IMR-90 (cell line): ENCODE data around the gene RANGRF. TPM values are rescaled to one million over a fixed set of nuclear protein-coding genes. Genes with fewer than 3 reads are reported as not detected.

Source experiments
- ATAC-seq: fragments of 200-7000 bp; cut with Tn5 transposase; 2 replicates; pipeline ENCODE4 v1.9.1; 2020; ENCODE audit warnings: low read depth, mild to moderate bottlenecking, moderate library complexity
- BruUV-seq: library from RNA; stranded (reverse); fragments of 400-500 nt; replicated peaks from 2 replicates; lab custom pipeline; 2021; lab: Mats Ljungman, UMichigan
- CTCF ChIA-PET: fragments of 300-600 bp; formaldehyde crosslinking; extraction: SDS; loops from one replicate; lab custom pipeline; 2021; ENCODE audit warnings: antibody characterized with exemption; lab: Yijun Ruan, JAX
- POLR2A ChIA-PET: fragments of 300-600 bp; sonication (Branson Sonifier 250); formaldehyde crosslinking; loops from one replicate; lab custom pipeline; 2022; ENCODE audit warnings: antibody characterized with exemption; ENCODE audit not compliant: unreplicated experiment; lab: Charles Lee
- DNase-seq: peaks from one replicate; pipeline ENCODE4 v3.0.0; 2013
- H2AFZ ChIP-seq: replicated peaks from 2 replicates; pipeline ENCODE3; 2013; ENCODE audit warnings: low read length, mild to moderate bottlenecking; ENCODE audit not compliant: poor library complexity
- H2AK5ac ChIP-seq: 2 replicates; pipeline ENCODE4 v1.6.1; 2013; ENCODE audit warnings: low read depth, low read length, inconsistent platforms
- H2AK9ac ChIP-seq: replicated peaks from 2 replicates; pipeline ENCODE3; 2013; ENCODE audit warnings: mild to moderate bottlenecking, low read depth, low read length, moderate library complexity; ENCODE audit not compliant: poor library complexity
- H2BK120ac ChIP-seq: 2 replicates; pipeline ENCODE4 v1.6.1; 2013; ENCODE audit warnings: low read depth, low read length, inconsistent platforms
- H2BK15ac ChIP-seq: 3 replicates; pipeline ENCODE4 v1.6.1; 2013; ENCODE audit warnings: low read depth, low read length, inconsistent platforms
- H2BK20ac ChIP-seq: 2 replicates; pipeline ENCODE4 v1.6.1; 2013; ENCODE audit warnings: low read depth, mild to moderate bottlenecking, inconsistent platforms, low read length, moderate library complexity
- H2BK5ac ChIP-seq: 2 replicates; pipeline ENCODE4 v1.6.1; 2013; ENCODE audit warnings: mild to moderate bottlenecking, low read depth, low read length, inconsistent platforms; ENCODE audit not compliant: poor library complexity, severe bottlenecking
- H3K14ac ChIP-seq: replicated peaks from 2 replicates; pipeline ENCODE4 v1.6.1; 2013; ENCODE audit warnings: low read depth, low read length, inconsistent platforms
- H3K18ac ChIP-seq: 2 replicates; pipeline ENCODE4 v1.6.1; 2013; ENCODE audit warnings: low read depth, low read length, control low read depth
- H3K23ac ChIP-seq: 2 replicates; pipeline ENCODE4 v1.6.1; 2013; ENCODE audit warnings: low read depth, low read length, inconsistent platforms
- H3K27ac ChIP-seq: 2 replicates; pipeline ENCODE4 v1.5.1; 2013; ENCODE audit warnings: mild to moderate bottlenecking, control low read depth, low read length; ENCODE audit not compliant: insufficient read depth
- H3K27me3 ChIP-seq: 2 replicates; pipeline ENCODE4 v1.6.1; 2013; ENCODE audit warnings: low read length; ENCODE audit not compliant: control insufficient read depth, insufficient read depth
- H3K36me3 ChIP-seq: 2 replicates; pipeline ENCODE4 v1.6.1; 2013; ENCODE audit warnings: low read length, mixed read lengths; ENCODE audit not compliant: control insufficient read depth, insufficient read depth
- H3K4ac ChIP-seq: 2 replicates; pipeline ENCODE4 v1.6.1; 2013; ENCODE audit warnings: low read depth, low read length, inconsistent platforms
- H3K4me1 ChIP-seq: 2 replicates; pipeline ENCODE4 v1.6.1; 2013; ENCODE audit warnings: low read length, mixed read lengths; ENCODE audit not compliant: control insufficient read depth, insufficient read depth
- H3K4me2 ChIP-seq: 2 replicates; pipeline ENCODE4 v1.6.1; 2013; ENCODE audit warnings: low read depth, mild to moderate bottlenecking, control low read depth, low read length, moderate library complexity
- H3K4me3 ChIP-seq: 2 replicates; pipeline ENCODE4 v1.5.1; 2013; ENCODE audit warnings: low read depth, mild to moderate bottlenecking, control low read depth, low read length, moderate library complexity; ENCODE audit not compliant: insufficient read depth
- H3K56ac ChIP-seq: 2 replicates; pipeline ENCODE4 v1.6.1; 2013; ENCODE audit warnings: low read length, inconsistent platforms; ENCODE audit not compliant: insufficient read depth; ENCODE audit errors: extremely low read depth
- H3K79me1 ChIP-seq, 2 experiments: 2 replicates each; pipeline ENCODE4 v1.6.1; 2013; ENCODE audit warnings: low read length in 2 of 2, inconsistent platforms in 1 of 2, low read depth in 1 of 2
- H3K9ac ChIP-seq: 2 replicates; pipeline ENCODE4 v1.6.1; 2013; ENCODE audit warnings: low read depth, low read length, control low read depth
- H3K9me1 ChIP-seq: 2 replicates; pipeline ENCODE4 v1.6.1; 2013; ENCODE audit warnings: low read length, inconsistent platforms; ENCODE audit not compliant: insufficient read depth
- H3K9me3 ChIP-seq: 2 replicates; pipeline ENCODE4 v1.6.1; 2013; ENCODE audit warnings: low read length; ENCODE audit not compliant: control insufficient read depth, insufficient read depth
- H4K20me1 ChIP-seq: 2 replicates; pipeline ENCODE4 v1.6.1; 2013; ENCODE audit warnings: low read length, inconsistent platforms; ENCODE audit not compliant: insufficient read depth
- H4K5ac ChIP-seq: 2 replicates; pipeline ENCODE4 v1.6.1; 2013; ENCODE audit warnings: mild to moderate bottlenecking, low read depth, low read length, control low read depth
- H4K8ac ChIP-seq, 2 experiments: 2 replicates each; pipeline ENCODE4 v1.6.1; 2013; ENCODE audit warnings: low read depth in 2 of 2, low read length in 2 of 2, control low read depth in 1 of 2, inconsistent platforms in 1 of 2
- H4K91ac ChIP-seq: 2 replicates; pipeline ENCODE4 v1.6.1; 2013; ENCODE audit warnings: low read depth, low read length, inconsistent platforms; ENCODE audit not compliant: insufficient read depth
- CEBPB ChIP-seq: IDR thresholded peaks from 2 replicates; pipeline ENCODE4 v1.6.1; 2012; ENCODE audit warnings: low read depth, low read length, improper control_type of control experiment
- CTCF ChIP-seq: conservative IDR thresholded peaks from 2 replicates; pipeline ENCODE4 v1.5.1; 2012; ENCODE audit warnings: mild to moderate bottlenecking, low read depth, low read length, improper control_type of control experiment
- FOS ChIP-seq: fragments of 150-350 bp; IDR thresholded peaks from 2 replicates; pipeline ENCODE4 v1.6.1; 2016; ENCODE audit warnings: low read depth, low read length
- MAFK ChIP-seq: IDR thresholded peaks from 2 replicates; pipeline ENCODE4 v1.6.1; 2012; ENCODE audit warnings: low read depth, low read length, improper control_type of control experiment
- WGBS, 2 experiments: methylation state at CpG; one replicate each; pipeline versions ENCODE4 v1.1.5 to v1.1.7; 2013; ENCODE audit warnings: missing lambda C conversion rate in 2 of 2; ENCODE audit not compliant: insufficient read length in 1 of 2; ENCODE audit errors: extremely low coverage in 2 of 2; 5-methylcytosine and 5-hydroxymethylcytosine counted together
- dilution Hi-C: fragments of 300-500 bp; cut with HindIII; formaldehyde crosslinking; loops from one replicate; pipeline ENCODE4 v1.14.3; 2018; ENCODE audit warnings: low sequenced_read_pairs; ENCODE audit not compliant: unreplicated experiment
- in situ Hi-C: fragments of 300-500 bp; cut with MboI; formaldehyde crosslinking; loops from 3 replicates; pipeline ENCODE4 v1.14.3; 2019; ENCODE audit warnings: low sequenced_read_pairs, inconsistent platforms, mixed read lengths
- intact Hi-C: fragments of 100-400 bp; cut with micrococcal nuclease; formaldehyde crosslinking; loops from 2 replicates; pipeline ENCODE4 v1.10.0; 2022
- polyA plus RNA-seq, 3 experiments: library from polyadenylated mRNA; depleted of rRNA; stranded (reverse); fragments of >200 nt; gene quantifications; 2 replicates each; pipeline ENCODE4 v1.2.3, GENCODE V29; 2012; ENCODE audit warnings: low replicate concordance in 1 of 3
- total RNA-seq: library from RNA; depleted of rRNA; stranded (reverse); fragments of >200 nt; gene quantifications from 2 replicates; pipeline ENCODE4 v1.2.3, GENCODE V29; 2012

The RANGRF gene
- total and polyA plus RNA-seq, 2 of the 4 experiments (the other 2 are of a cell fraction) = 19.5 to 36.6 TPM

- Histone ChIP-seq H2BK5ac (no peak overlapping the region), H3K27ac (no peak overlapping the region), H3K27me3 (no peaks in the 10 kb centered on the region), H3K23ac (no peak overlapping the region), H3K9me3 (no peaks in the 10 kb centered on the region), H2AFZ (no peak overlapping the region), H3K36me3 (no peaks in the 10 kb centered on the region), H3K4ac (no peak overlapping the region), H3K79me1 (peaks cover 16 to 43% of the 10 kb centered on the region in 2 experiments), H3K14ac (no peak overlapping the region), H2AK9ac (no peak overlapping the region), H3K9ac (no peak overlapping the region), H2BK120ac (no peak overlapping the region), H3K4me1 (peaks cover 10% of the 10 kb centered on the region), H4K20me1 (peaks cover 2% of the 10 kb centered on the region; the same call in 1 of the 2 replicates), H3K56ac (no peak overlapping the region), H4K8ac (no peak overlapping the region), H4K91ac (no peak overlapping the region), H3K18ac (no peak overlapping the region), H4K5ac (no peak overlapping the region), H2BK20ac (no peak overlapping the region), H3K4me3 (no peak overlapping the region), H3K9me1 (peaks cover 24% of the 10 kb centered on the region), H2AK5ac (no peak overlapping the region), H3K4me2 (no peak overlapping the region), H2BK15ac (no peak overlapping the region)
- no peak for TF ChIP-seq CTCF
- no peak for TF ChIP-seq FOS
- TF ChIP-seq MAFK = no peak
- no peak for TF ChIP-seq CEBPB
- dilution Hi-C loops (no loop called here), intact Hi-C loops (no loop called here), in situ Hi-C loops (no loop called here)
- ChIA-PET POLR2A (no interaction called here), CTCF (interaction anchor here (0.6 kb wide), 1 partner anchor 43 kb away, joined by 4 read pairs; no protein-coding TSS in a partner anchor)
- ATAC-seq (no peak), DNase-seq (no peak)
- WGBS, 2 experiments = 75 to 86% methylated on average over 1 of the region's 5 CpGs
- no TSS peak for BruUV-seq
These were observed 4.3 kb downstream of the RANGRF start for GRCh38 chr17:8292639-8293395.
